GM21526 (cell line): ENCODE measurements around the gene PHKG2.

Experiments used
- ATAC-seq: cut with Tn5 transposase; IDR thresholded peaks from one replicate; pipeline ENCODE4 v1.9.1; 2021; ENCODE audit warnings: moderate library complexity; ENCODE audit not compliant: unreplicated experiment, low FRiP score

The PHKG2 gene

DNA sequence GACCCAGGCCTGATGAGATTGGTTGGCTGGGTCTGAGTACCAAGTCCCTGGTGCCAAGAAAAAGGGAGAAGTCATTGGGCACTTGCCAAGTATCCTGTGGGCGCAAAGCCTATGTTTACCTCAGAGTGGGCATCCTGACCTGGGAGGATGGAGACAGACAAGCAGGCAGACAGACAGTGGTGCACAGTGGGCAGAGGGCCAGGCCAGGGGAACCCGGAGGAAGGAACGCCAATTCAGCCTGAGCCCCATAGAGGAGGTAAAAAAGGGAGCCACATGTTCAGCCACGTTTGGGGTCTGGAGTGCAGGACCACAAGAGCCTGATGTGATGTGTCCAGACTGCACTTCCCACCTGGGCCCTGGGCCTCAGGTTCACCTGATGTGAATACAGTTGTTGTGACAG is 5.4 kb downstream of the PHKG2 start:
- ATAC-seq: no peak

DNA sequence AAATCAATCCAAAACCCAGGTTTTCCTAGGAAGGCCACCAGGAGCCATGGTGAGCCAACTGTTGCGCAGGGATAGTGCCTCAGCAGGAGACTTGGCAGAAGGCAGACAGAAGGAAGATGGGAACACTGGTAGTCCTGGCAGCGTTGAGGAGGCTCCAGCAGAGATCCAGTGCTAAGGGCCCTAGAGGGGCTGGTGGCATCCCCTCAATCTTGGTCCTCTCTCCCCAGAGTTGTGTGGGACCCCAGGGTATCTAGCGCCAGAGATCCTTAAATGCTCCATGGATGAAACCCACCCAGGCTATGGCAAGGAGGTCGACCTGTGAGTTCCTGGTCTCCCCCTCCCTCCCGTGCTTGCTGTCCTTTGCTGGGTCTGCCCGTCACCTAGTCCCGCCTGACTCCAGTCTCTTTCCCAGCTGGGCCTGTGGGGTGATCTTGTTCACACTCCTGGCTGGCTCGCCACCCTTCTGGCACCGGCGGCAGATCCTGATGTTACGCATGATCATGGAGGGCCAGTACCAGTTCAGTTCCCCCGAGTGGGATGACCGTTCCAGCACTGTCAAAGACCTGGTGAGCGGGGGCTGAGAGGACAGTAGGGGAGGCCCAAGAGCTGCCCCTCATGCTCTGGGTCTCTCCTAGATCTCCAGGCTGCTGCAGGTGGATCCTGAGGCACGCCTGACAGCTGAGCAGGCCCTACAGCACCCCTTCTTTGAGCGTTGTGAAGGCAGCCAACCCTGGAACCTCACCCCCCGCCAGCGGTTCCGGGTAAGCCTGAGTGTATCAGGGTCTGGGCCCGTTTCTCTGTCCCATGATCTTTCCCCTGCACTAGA is 7.9 kb downstream of the PHKG2 start:
- no peak for ATAC-seq

- ATAC-seq: no peak
These were observed 8.5 kb downstream of the PHKG2 start for GRCh38 chr16:30756781-30757100.

DNA sequence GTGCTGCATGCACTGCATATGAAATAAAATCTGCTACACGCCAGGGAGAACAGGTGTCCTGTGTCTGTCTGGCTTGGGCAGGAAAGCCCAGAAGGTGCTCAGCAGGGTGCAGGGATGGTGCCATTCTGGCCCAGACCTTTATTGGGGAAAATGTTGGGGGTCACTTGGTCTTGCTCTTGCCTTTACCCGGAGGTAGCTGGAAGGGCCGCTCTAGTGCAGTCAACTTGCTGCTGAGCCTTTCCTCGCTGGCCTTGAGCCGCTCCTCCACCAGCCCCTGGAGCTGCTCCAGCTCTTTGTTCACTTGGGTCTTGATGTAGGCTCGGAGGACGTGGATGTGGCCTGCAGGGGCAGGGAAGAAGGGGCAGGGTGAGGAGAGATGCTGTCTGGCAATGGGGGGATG is 9.1 kb downstream of the PHKG2 start:
- no peak for ATAC-seq

DNA sequence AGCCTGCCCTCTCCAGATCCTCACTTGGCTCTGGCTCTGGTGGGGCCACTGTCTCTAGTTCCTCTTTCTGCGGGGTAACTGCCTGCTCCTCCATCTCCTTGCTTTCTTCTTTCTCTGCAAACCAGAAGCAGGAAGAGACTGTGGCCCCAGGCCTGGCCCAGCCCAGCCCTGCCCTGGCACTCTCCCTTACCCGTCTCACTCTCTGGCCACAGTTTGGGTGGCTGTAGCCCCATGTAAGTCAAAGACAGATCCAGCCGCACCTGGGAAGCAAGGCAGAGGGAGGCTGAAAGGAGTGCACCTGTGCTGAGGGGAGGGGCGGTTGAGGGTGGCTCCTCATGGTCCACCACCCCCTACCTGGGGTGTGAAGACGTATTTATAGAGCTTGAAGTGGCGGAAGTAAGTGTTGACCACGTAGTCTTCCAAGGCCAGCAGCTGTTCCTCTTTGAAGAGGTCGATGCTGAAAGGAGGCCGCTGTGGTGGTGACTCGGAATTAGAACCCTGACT is 10.8 kb downstream of the PHKG2 start:
- ATAC-seq: no peak

GRCh38 chr16:30760001-30760559 is 11.9 kb downstream of the PHKG2 start:
- ATAC-seq: no peak

GRCh38 chr16:30760577-30761426 is 12.6 kb downstream of the PHKG2 start:
- ATAC-seq: no peak

DNA sequence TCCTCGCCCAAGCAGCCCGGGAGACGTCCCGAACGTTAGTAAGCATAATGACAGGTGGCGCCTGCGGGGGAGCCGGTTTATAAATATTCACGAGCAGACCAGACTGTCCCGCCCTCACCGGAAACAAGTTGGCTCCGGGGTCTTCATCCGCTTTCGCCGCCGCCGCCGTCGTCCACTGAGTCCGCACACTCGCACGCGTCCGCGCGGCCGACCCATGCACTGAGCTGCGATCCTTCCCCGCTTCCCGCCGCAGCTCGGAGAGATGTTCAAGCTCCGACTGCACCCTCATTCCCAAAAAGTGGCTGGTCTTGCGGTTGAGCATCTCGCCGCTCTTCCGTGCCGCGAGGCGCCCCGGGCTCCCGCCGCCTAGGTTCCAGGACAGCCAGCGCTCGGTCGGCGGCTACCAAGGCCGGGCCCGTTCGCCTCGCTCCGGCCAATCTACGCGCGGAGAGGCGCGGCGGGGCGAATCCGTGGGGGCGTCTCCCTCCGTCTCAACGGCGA is 13.3 kb downstream of the PHKG2 start:
- ATAC-seq: peak; percentile 7

- ATAC-seq: peak; percentile 72
These were observed 14.0 kb downstream of the PHKG2 start, which contains the start of the genes CFAP119 and RNF40 for GRCh38 chr16:30761928-30762902. TSS of gene CFAP119 (minus strand) at chr16:30762062. CDS start at chr16:30761748, 314 bp downstream. TSS of gene RNF40 (plus strand) at chr16:30762322. CDS start at chr16:30762546, 224 bp downstream.

GRCh38 chr16:30762991-30763725 is 14.9 kb downstream of the PHKG2 start:
- no peak for ATAC-seq

DNA sequence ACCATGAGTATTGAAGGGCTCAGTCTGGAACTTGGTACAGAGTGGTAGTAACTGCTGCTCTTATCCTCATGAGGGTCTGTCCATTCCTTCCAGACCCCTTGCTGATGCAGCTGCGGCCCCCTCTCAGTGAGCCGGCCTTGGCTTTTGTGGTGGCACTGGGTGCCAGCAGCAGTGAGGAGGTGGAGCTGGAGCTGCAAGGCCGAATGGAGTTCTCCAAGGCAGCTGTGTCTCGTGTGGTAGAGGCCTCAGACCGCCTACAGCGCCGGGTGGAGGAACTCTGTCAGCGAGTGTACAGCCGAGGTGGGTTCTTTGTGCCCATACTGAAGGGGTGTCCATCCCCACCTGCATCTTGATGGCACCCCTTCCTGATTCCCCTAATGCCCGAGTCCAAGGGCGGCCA is 15.9 kb downstream of the PHKG2 start:
- ATAC-seq: no peak

DNA sequence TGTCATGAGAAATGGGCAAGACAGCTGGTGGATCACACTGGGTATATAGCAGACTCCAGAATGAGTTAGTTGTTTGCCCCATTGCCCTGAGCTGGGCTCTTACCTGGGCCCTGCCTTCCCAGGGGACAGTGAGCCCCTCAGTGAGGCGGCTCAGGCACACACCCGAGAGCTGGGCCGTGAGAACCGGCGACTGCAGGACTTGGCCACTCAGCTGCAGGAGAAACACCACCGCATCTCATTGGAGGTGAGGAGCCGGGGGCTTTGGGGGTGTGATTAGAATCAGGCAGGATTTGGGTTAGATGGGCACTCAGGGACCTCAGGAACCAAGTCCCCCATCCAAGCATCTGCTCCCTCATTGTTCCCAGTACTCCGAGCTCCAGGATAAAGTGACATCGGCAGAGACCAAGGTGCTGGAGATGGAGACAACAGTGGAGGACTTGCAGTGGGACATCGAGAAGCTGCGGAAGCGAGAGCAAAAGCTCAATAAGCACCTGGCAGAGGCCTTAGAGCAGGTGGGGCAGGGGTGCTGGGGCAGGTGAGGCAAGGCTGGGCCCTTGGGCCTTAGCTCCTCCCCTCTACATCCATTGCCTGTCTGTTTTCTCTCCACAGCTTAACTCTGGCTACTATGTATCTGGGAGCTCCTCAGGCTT is 16.7 kb downstream of the PHKG2 start:
- no peak for ATAC-seq

DNA sequence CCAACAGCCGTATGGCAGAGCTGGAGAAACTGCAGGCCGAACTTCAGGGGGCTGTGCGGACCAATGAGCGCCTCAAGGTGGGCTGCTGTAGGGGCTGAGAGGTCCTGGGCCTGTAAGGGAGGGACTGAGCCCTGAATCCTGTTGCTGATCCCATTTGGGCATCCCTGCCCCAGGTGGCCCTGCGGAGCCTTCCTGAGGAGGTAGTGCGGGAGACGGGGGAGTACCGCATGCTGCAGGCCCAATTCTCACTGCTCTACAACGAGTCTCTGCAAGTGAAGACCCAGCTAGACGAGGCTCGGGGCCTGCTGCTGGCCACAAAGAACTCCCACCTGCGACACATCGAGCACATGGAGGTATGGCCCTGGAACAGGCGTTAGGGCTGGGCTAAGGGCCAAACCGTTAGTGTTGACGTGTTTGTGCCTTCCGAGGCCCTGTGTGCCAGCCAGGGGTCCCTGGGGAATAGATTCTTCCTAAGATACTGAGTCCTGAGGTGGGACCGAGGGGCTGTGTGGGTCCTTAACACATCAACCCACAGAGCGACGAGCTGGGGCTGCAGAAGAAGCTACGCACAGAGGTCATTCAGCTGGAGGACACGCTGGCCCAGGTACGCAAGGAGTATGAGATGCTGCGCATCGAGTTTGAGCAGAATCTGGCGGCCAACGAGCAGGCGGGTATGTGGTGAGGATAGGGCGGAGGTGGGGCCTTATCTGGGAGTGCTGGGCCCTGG is 18.1 kb downstream of the PHKG2 start:
- no peak for ATAC-seq

DNA sequence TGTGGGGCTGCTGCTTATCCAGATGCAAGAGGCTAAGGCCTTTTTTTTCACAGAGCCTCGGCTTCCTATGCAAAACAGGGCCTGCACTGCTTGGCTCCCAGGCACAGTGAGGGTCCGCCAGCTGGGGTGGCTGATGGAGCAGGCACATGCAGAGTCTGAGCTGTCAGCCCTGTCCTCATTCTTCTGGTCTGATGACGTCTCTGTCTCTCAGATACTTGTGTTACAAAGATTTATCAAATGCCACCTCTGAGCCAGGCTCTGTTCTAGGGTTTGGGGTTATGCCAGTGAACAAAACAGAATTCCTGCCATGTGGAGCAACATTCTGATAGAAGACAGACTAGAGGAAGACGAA is 18.7 kb downstream of the PHKG2 start:
- ATAC-seq: no peak

DNA sequence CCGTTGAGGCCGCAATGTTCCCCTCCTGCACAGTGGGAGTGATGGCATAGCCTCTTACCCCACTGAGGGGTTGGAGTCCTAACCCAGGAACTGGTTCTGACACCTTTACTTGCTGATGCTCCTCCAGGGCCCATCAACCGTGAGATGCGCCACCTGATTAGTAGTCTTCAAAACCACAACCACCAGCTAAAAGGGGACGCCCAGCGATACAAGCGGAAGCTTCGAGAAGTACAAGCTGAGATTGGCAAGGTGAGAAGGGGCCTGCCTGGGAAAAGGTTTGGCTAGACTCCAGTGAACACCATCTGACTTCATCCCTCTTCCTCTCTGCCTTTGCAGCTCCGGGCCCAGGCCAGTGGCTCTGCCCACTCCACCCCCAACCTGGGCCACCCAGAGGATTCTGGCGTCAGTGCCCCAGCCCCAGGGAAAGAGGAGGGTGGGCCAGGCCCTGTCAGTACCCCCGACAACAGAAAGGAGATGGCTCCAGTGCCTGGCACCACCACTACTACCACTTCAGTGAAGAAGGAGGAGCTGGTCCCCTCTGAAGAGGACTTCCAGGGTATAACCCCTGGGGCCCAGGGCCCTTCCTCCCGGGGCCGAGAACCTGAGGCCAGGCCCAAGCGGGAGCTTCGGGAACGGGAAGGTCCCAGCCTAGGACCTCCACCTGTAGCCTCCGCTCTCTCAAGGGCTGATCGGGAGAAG is 19.7 kb downstream of the PHKG2 start:
- no peak for ATAC-seq

DNA sequence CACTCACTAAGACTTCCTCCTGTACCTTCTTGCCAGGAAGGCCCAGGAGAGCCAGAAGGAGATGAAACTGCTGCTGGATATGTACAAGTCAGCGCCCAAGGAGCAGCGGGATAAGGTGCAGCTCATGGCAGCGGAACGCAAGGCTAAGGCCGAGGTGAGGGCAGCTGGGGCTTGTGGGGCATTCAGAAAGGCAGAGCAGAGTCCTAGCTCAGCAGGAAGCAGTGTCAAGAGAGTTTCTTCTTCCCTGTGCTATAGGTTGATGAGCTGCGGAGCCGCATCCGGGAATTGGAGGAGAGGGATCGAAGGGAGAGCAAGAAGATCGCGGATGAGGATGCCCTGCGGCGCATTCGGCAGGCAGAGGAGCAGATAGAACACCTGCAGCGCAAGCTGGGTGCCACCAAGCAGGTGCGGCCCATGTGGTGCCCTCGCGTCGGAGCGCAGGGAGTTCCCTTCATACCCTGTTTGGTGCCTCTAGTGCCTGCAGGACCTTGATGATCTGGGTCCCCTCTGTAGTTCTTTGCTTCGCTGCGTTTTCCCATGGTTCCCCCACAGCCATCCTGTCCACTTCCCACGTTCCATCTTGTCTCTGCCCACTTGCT is 20.5 kb downstream of the PHKG2 start:
- no peak for ATAC-seq
